Stomach (tissue), 9 donors: ENCODE data around the gene PRRG4. TPM values are rescaled to one million over a fixed set of nuclear protein-coding genes. Genes with fewer than 3 reads are reported as not detected.

Experiments
- DNase-seq, 2 donors: peaks; one replicate each; pipeline versions ENCODE4 v3.0.0 to v3.0.0-alpha.2; 2013 to 2019
- H3K27ac ChIP-seq, 5 donors: fragments of 200-600 bp in 4 of 5; sonication (generic) in 4 of 5; one replicate each; pipeline ENCODE4 v1.5.1; 2013 to 2019; ENCODE audit warnings: mild to moderate bottlenecking in 1 of 5, moderate library complexity in 1 of 5
- H3K27me3 ChIP-seq, 3 donors: fragments of 200-600 bp; sonication (generic); one replicate each; pipeline ENCODE4 v1.5.1; 2017 to 2019; ENCODE audit warnings: mixed run types in 1 of 3
- H3K36me3 ChIP-seq, 4 donors: fragments of 200-600 bp; sonication (generic); 1 replicate in 3 of 4; 2 replicates in 1 of 4; pipeline ENCODE4 v1.5.1; 2016 to 2019
- H3K4me1 ChIP-seq, 4 donors: fragments of 200-600 bp; sonication (generic); one replicate each; pipeline ENCODE4 v1.5.1; 2016 to 2019
- H3K4me3 ChIP-seq, 4 donors: fragments of 200-600 bp; sonication (generic) in 3 of 4; one replicate each; pipeline ENCODE4 v1.5.1; 2016 to 2019; ENCODE audit warnings: mild to moderate bottlenecking in 1 of 4
- H3K9me3 ChIP-seq, 4 donors: fragments of 200-600 bp; sonication (generic); one replicate each; pipeline ENCODE4 v1.5.1; 2016 to 2019
- CTCF ChIP-seq, 7 experiments: fragments of 450-650 bp in 4 of 7; fragments of 200-600 bp in 3 of 7; sonication (generic) in 3 of 7; IDR thresholded peaks; one replicate each; pipeline ENCODE4 v1.5.1; 2016 to 2019; ENCODE audit warnings: antibody characterized with exemption in 7 of 7, control low read depth in 2 of 7, mild to moderate bottlenecking in 1 of 7
- EP300 ChIP-seq: sonication (generic); formaldehyde crosslinking; IDR thresholded peaks from one replicate; pipeline ENCODE4 v1.6.1; 2017; ENCODE audit warnings: antibody characterized with exemption
- POLR2A ChIP-seq, 4 donors: fragments of 450-650 bp; IDR thresholded peaks; one replicate each; pipeline ENCODE4 v1.6.1; 2016; ENCODE audit warnings: antibody characterized with exemption in 4 of 4, control low read depth in 2 of 4, mild to moderate bottlenecking in 1 of 4, moderate library complexity in 1 of 4
- POLR2AphosphoS5 ChIP-seq, 3 donors: sonication (generic); formaldehyde crosslinking; IDR thresholded peaks; one replicate each; pipeline ENCODE4 v1.6.1; 2016; ENCODE audit warnings: antibody characterized with exemption in 3 of 3
- WGBS, 5 donors: extraction: QIAGEN DNeasy Blood & Tissue Kit in 3 of 5; methylation state at CpG; one replicate each; pipeline versions ENCODE4 v1.1.5 to v1.1.7; 2013 to 2018; 5-methylcytosine and 5-hydroxymethylcytosine counted together
- intact Hi-C: fragments of 100-400 bp; cut with DNase I; formaldehyde crosslinking; loops from one replicate; pipeline ENCODE4 v1.15.1; 2023; ENCODE audit warnings: low total_unique reads
- polyA plus RNA-seq, 3 donors: library from polyadenylated mRNA; stranded (reverse); fragments of 200-250 nt; gene quantifications; one replicate each; pipeline ENCODE4 v1.2.3, GENCODE V29; 2013
- total RNA-seq, 5 donors: library from RNA; depleted of rRNA; stranded (reverse); fragments of >200 nt; gene quantifications; one replicate each; pipeline versions ENCODE4 v1.1.0 to v1.2.3, GENCODE V29; 2014 to 2016
- donor health status: healthy with polysubstance abuse.
- donor health status: Bipolar disorder and iron deficiency.
- donor health status: healthy.

The PRRG4 gene
- total and polyA plus RNA-seq, 8 donors, result under 0.01 to 9.0 (median 4.3) TPM

- Histone ChIP-seq H3K4me1 (no peaks in the 10 kb centered on the region), H3K36me3 (peaks cover 0 to 12% (median 6%) of the 10 kb centered on the region in 4 donors), H3K27ac (no peak overlapping the region), H3K9me3 (no peaks in the 10 kb centered on the region), H3K4me3 (no peak overlapping the region), H3K27me3 (no peaks in the 10 kb centered on the region)
- WGBS, 5 donors, result 36 to 60% (median 42%) methylated on average over 4 of the region's 4 CpGs
- peak in 1 of 2 donors; percentile 61 for DNase-seq
- TF ChIP-seq EP300 (no peak), CTCF (IDR thresholded peaks at IDR 0.05) (no peak), POLR2A (IDR thresholded peaks at IDR 0.05) (no peak), POLR2AphosphoS5 (IDR thresholded peaks at IDR 0.05) (no peak)
- intact Hi-C loops, result no loop called here
These were observed 22.5 kb downstream of the PRRG4 start for GRCh38 chr11:32852207-32852606.

DNA sequence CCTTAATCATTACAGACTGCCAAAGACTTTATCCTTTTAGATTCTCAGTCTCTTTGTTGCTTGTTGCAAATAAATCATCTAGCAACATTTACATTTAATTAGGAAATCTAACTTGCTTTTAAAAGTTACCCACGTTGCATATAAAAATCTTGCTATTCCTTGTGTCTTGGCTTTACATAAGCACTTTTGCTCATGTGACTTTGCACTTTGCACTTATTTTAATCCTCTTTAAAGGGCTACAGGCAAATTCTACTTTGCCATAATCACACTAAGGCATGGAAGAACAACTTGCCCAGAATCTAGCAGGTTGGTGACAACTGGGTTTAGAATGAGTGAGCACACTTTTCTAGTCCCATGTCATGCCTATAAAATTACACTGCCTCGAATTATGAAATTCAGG, 25.9 kb downstream of the PRRG4 start:
- H3K27ac ChIP-seq, result no peak overlapping the region
- intact Hi-C loops, result no loop called here
- 54 to 82% (median 66%) methylated on average over 2 of the region's 2 CpGs for WGBS, 5 donors

DNA sequence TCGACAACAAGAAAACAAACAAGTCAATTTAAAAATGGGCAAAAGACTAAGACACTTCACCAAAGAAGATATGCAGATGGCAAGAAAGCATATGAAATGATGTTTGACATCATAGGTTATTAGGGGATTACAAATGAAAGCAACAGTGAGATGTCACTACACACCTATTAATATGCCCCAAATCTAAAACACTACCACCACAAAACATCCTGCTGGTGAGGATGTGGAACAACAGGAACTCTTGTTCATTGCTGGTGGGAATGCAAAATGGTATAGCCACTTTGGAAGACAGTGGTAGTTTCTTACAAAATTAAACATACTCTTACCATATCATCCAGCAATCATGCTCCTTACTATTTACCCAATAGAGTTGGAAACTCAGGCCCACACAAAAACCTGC, 29.0 kb downstream of the PRRG4 start:
- intact Hi-C loops, result no loop called here
- H3K4me1 ChIP-seq, result no peaks in the 10 kb centered on the region
- no peaks in the 10 kb centered on the region for H3K9me3 ChIP-seq
- no peak for DNase-seq
- no peak overlapping the region for H3K27ac ChIP-seq
- TF ChIP-seq POLR2AphosphoS5 (IDR thresholded peaks at IDR 0.05) (no peak), EP300 (no peak), CTCF (IDR thresholded peaks at IDR 0.05) (no peak), POLR2A (IDR thresholded peaks at IDR 0.05) (no peak)
- no peaks in the 10 kb centered on the region for H3K27me3 ChIP-seq
- WGBS, 5 donors, result 69 to 83% (median 75%) methylated on average over 1 of the region's 1 CpG
- no peak overlapping the region for H3K4me3 ChIP-seq
- peaks cover 0 to 5% (median 2%) of the 10 kb centered on the region in 4 donors for H3K36me3 ChIP-seq

More for the DNA sequence above, 25.9 kb downstream of the PRRG4 start:
- peaks cover 0 to 12% (median 6%) of the 10 kb centered on the region in 4 donors for H3K36me3 ChIP-seq
- no peaks in the 10 kb centered on the region for H3K4me1 ChIP-seq
- H3K27me3 ChIP-seq, result no peaks in the 10 kb centered on the region
- TF ChIP-seq EP300 (no peak), POLR2A (IDR thresholded peaks at IDR 0.05) (no peak), POLR2AphosphoS5 (IDR thresholded peaks at IDR 0.05) (no peak), CTCF (IDR thresholded peaks at IDR 0.05) (no peak)
- no peak overlapping the region for H3K4me3 ChIP-seq
- no peaks in the 10 kb centered on the region for H3K9me3 ChIP-seq
- DNase-seq, result no peak

DNA sequence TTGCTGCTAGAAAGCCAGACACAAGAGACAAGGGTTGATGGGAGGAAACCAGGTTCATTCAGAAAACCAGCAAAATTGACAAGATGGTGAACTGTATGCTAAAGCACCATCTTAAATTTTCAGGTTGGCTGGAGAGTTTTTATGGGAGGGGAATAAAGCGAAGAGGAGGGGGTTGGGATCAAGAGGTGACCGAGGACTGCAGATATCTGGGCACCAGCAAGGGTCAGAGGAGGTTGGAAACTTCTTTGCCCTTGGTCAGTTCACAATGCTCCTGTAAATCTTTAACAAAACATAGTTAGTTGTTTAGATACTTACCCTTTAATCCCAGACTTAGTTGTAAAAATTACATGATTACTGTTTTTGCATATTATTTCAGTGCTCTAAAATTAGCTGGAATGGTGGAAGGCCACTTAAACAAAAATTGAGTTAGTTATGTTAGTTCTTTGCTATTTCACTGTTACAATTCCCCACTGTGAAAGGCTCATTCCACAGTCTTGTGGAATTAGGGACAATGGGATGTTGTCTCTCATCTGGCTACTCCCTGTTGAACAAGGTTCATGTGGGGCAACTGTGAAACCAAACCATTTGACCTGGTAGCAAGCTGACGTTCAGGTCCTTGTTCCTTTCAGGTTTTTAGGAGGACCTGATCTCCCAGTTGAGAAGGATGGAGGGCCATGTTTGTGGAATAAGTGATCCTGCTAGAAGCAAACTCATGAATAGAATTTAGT, 32.3 kb downstream of the PRRG4 start:
- TF ChIP-seq EP300 (no peak), CTCF (IDR thresholded peaks at IDR 0.05) (no peak), POLR2A (IDR thresholded peaks at IDR 0.05) (no peak), POLR2AphosphoS5 (IDR thresholded peaks at IDR 0.05) (no peak)
- WGBS, 5 donors, result 64 to 79% (median 66%) methylated on average over 3 of the region's 3 CpGs
- Histone ChIP-seq H3K27ac (no peak overlapping the region), H3K27me3 (no peaks in the 10 kb centered on the region), H3K4me3 (no peak overlapping the region), H3K4me1 (no peaks in the 10 kb centered on the region), H3K9me3 (no peaks in the 10 kb centered on the region), H3K36me3 (no peaks in the 10 kb centered on the region)
- no peak for DNase-seq
- intact Hi-C loops, result no loop called here
